Caco-2 (cell line): ENCODE results near the gene WDR91. TPM values are rescaled to one million over a fixed set of nuclear protein-coding genes. Genes with fewer than 3 reads are reported as not detected.

Source experiments
- BruUV-seq: library from RNA; stranded (reverse); fragments of 400-500 nt; replicated peaks from 2 replicates; lab custom pipeline; 2021; lab: Mats Ljungman, UMichigan
- CTCF ChIA-PET: fragments of 300-600 bp; sonication (Branson Sonifier 250); formaldehyde crosslinking; loops from one replicate; lab custom pipeline; 2022; ENCODE audit warnings: antibody characterized with exemption; lab: Charles Lee
- POLR2A ChIA-PET: fragments of 300-600 bp; sonication (Branson Sonifier 250); formaldehyde crosslinking; loops from one replicate; lab custom pipeline; 2022; ENCODE audit warnings: antibody characterized with exemption; lab: Charles Lee
- DNase-seq, 2 experiments: peaks; one replicate each; pipeline versions ENCODE4 v3.0.0 to v3.0.0-alpha.2; 2020 to 2022
- H3K27me3 ChIP-seq: replicated peaks from 2 replicates; pipeline ENCODE4 v1.6.0; 2011; ENCODE audit warnings: low read length; ENCODE audit not compliant: control insufficient read depth, insufficient read depth
- H3K36me3 ChIP-seq: 2 replicates; pipeline ENCODE4 v1.5.1; 2011; ENCODE audit warnings: low read length; ENCODE audit not compliant: control insufficient read depth, insufficient read depth
- H3K4me1 ChIP-seq: fragments of 250-450 bp; sonication (Bioruptor Pico); 2 replicates; pipeline ENCODE4 v1.5.1; 2020; ENCODE audit warnings: mild to moderate bottlenecking
- H3K4me3 ChIP-seq: 2 replicates; pipeline ENCODE4 v1.5.1; 2011; ENCODE audit warnings: low read depth, mild to moderate bottlenecking, control low read depth, low read length
- H3K9me3 ChIP-seq: fragments of 250-450 bp; sonication (Bioruptor Pico); 2 replicates; pipeline ENCODE4 v1.5.1; 2020; ENCODE audit warnings: mild to moderate bottlenecking, moderate library complexity
- H3K27ac Mint-ChIP-seq: one replicate; pipeline ENCODE4 v1.8.0; 2022; ENCODE audit warnings: mixed read lengths; ENCODE audit not compliant: unreplicated experiment
- H3K27me3 Mint-ChIP-seq: one replicate; pipeline ENCODE4 v1.8.0; 2022; ENCODE audit warnings: mixed read lengths; ENCODE audit not compliant: insufficient read depth, unreplicated experiment
- H3K36me3 Mint-ChIP-seq: one replicate; pipeline ENCODE4 v1.8.0; 2022; ENCODE audit warnings: mild to moderate bottlenecking, mixed read lengths; ENCODE audit not compliant: insufficient read depth, unreplicated experiment
- H3K4me1 Mint-ChIP-seq: one replicate; pipeline ENCODE4 v1.8.0; 2022; ENCODE audit warnings: low read depth, mixed read lengths; ENCODE audit not compliant: unreplicated experiment
- H3K4me3 Mint-ChIP-seq: one replicate; pipeline ENCODE4 v1.8.0; 2022; ENCODE audit warnings: mild to moderate bottlenecking, moderate library complexity, mixed read lengths; ENCODE audit not compliant: unreplicated experiment
- H3K9me3 Mint-ChIP-seq: one replicate; pipeline ENCODE4 v1.8.0; 2022; ENCODE audit warnings: mixed read lengths; ENCODE audit not compliant: unreplicated experiment
- intact Hi-C: fragments of 100-400 bp; cut with micrococcal nuclease; formaldehyde crosslinking; loops from one replicate; pipeline ENCODE4 v1.10.0; 2022; ENCODE audit not compliant: unreplicated experiment
- total RNA-seq: library from RNA; stranded (reverse); gene quantifications from 2 replicates; pipeline ENCODE4 v1.2.3, GENCODE V29; 2022
- TF ChIP-seq, protein P1 (sequence below), 2 experiments: fragments of 200-600 bp in 1 of 2; IDR thresholded peaks; 1 replicate in 1 of 2; 2 replicates in 1 of 2; pipeline versions ENCODE4 v1.5.1 to v1.8.0; 2011 to 2022; ENCODE audit warnings: antibody characterized with exemption in 1 of 2, control low read depth in 1 of 2, inconsistent platforms in 1 of 2, low read depth in 1 of 2, low read length in 1 of 2, mild to moderate bottlenecking in 1 of 2, moderate library complexity in 1 of 2; ENCODE audit not compliant: insufficient read depth in 1 of 2, severe bottlenecking in 1 of 2, unreplicated experiment in 1 of 2

Gene WDR91
- total RNA-seq, 1 experiment from 2014 or later: 12.6 TPM

DNA sequence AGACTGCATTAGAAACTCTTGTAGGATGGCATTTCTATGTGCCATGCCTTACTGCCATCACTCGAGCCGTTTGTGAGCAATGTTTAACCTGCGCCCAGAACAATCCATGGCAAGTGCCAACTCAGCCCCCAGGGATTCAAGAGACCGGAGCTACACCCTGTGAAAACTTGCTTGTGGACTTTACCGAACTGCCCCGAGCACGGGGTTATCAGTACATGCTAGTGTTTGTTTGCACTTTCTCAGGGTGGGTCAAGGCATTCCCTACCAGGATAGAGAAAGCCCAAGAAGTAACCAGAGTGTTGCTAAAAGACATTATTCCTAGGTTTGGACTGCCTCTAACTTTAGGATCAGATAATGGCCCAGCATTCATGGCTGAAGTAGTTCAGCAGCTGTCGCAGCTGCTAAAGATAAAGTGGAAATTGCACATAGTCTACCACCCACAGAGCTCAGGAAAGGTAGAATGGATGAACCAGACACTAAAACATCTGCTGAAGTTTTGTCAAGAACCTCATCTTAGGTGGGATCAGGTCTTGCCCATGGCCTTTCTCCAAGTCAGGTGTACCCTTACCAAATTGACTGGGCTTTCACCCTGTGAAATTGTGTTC lies 31.9 kb downstream of the WDR91 start:
- ChIA-PET CTCF (no interaction called here), POLR2A (no interaction called here)
- Mint-ChIP-seq H3K27ac (no peak overlapping the region), H3K4me1 (no peaks in the 10 kb centered on the region), H3K27me3 (no peaks in the 10 kb centered on the region), H3K36me3 (peaks cover 15% of the 10 kb centered on the region), H3K4me3 (no peak overlapping the region), H3K9me3 (peaks cover 29% of the 10 kb centered on the region)
- Histone ChIP-seq H3K27me3 (no peaks in the 10 kb centered on the region), H3K4me1 (0 out of 2 replicates have a peak, but pooled peaks cover 6% of the 10 kb centered on the region), H3K36me3 (no peaks in the 10 kb centered on the region; the same call in 1 of the 2 replicates), H3K9me3 (peaks cover 34% of the 10 kb centered on the region), H3K4me3 (no peak overlapping the region)
- TF ChIP-seq, protein P1, sequence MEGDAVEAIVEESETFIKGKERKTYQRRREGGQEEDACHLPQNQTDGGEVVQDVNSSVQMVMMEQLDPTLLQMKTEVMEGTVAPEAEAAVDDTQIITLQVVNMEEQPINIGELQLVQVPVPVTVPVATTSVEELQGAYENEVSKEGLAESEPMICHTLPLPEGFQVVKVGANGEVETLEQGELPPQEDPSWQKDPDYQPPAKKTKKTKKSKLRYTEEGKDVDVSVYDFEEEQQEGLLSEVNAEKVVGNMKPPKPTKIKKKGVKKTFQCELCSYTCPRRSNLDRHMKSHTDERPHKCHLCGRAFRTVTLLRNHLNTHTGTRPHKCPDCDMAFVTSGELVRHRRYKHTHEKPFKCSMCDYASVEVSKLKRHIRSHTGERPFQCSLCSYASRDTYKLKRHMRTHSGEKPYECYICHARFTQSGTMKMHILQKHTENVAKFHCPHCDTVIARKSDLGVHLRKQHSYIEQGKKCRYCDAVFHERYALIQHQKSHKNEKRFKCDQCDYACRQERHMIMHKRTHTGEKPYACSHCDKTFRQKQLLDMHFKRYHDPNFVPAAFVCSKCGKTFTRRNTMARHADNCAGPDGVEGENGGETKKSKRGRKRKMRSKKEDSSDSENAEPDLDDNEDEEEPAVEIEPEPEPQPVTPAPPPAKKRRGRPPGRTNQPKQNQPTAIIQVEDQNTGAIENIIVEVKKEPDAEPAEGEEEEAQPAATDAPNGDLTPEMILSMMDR (IDR thresholded peaks at IDR 0.05; ENCODE audit: insufficient read depth in 1 of 2, low read depth in 1 of 2, low read length in 1 of 2, severe bottlenecking in 1 of 2, unreplicated experiment in 1 of 2): no peak
- no TSS peak for BruUV-seq
- intact Hi-C loops: no loop called here
- no peak for DNase-seq

DNA sequence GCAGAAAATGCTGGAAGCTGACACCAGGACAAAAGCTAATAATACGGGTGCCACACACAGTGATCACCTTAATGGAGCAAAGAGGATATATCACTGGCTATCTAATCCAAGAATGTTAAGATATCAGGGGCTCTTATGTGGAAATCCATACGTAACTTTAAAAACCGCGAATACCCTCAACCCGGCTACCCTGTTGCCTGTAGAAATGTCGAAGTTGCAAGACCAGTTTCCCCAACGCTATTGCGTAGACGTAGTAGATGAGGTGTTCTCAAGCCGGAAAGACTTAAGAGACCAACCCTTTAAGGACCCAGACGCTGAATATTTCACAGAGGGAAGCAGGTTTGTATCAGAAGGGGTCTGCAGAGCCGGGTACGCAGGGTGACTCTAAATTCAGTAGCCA lies 33.0 kb downstream of the WDR91 start:
- Mint-ChIP-seq H3K27me3 (no peaks in the 10 kb centered on the region), H3K4me1 (no peaks in the 10 kb centered on the region), H3K4me3 (no peak overlapping the region), H3K9me3 (peaks cover 19% of the 10 kb centered on the region), H3K27ac (no peak overlapping the region), H3K36me3 (peaks cover 9% of the 10 kb centered on the region)
- H3K9me3 ChIP-seq: peaks cover 34% of the 10 kb centered on the region
- no peak for DNase-seq
- TF ChIP-seq, protein P1 (IDR thresholded peaks at IDR 0.05; ENCODE audit: insufficient read depth in 1 of 2, low read depth in 1 of 2, low read length in 1 of 2, severe bottlenecking in 1 of 2, unreplicated experiment in 1 of 2): no peak
- H3K36me3 ChIP-seq: no peaks in the 10 kb centered on the region; the same call in 1 of the 2 replicates
- ChIA-PET CTCF (no interaction called here), POLR2A (no interaction called here)
- H3K27me3 ChIP-seq: no peaks in the 10 kb centered on the region
- BruUV-seq: no TSS peak
- intact Hi-C loops: no loop called here
- 0 out of 2 replicates have a peak, but pooled peaks cover 6% of the 10 kb centered on the region for H3K4me1 ChIP-seq
- no peak overlapping the region for H3K4me3 ChIP-seq

DNA sequence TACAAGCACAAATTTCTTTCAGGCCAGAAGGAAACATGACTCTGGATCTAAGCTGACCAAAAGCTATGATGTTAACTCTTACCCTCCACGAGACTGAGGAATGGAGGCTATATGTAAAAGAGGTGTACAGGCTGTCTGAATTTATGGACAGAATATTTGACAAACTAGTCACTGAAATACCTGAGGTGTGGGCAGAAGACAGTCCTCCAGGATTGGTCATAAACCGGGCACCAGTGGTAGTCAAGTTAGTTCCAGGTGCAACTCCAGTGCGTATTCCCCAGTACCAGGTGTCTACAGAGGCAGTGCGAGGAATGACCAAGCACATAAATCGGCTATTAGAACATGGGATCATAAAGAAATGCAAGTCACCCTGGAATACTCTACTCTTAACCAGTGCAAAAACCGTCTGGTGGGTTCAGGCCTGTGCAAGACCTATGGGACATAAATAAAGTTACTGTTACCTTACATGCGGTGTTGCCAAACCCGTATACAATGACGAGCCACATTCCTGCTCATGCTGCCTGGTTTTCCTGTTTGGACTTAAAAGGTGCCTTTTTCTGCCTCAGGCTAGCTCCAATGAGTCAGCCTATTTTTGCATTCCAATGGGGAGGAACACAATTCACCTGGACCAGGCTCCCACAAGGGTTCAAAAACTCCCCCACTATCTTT lies 34.2 kb downstream of the WDR91 start:
- POLR2A ChIA-PET: no interaction called here
- H3K4me3 ChIP-seq: no peak overlapping the region
- BruUV-seq: no TSS peak
- DNase-seq: peak in 1 of 2 experiments; percentile 66
- no peak overlapping the region for H3K4me3 Mint-ChIP-seq
- intact Hi-C loops: no loop called here
- H3K27ac Mint-ChIP-seq: no peak overlapping the region
- 0 out of 2 replicates have a peak, but pooled peaks cover 6% of the 10 kb centered on the region for H3K4me1 ChIP-seq
- peaks cover 18% of the 10 kb centered on the region for H3K9me3 Mint-ChIP-seq
- H3K4me1 Mint-ChIP-seq: peaks cover 7% of the 10 kb centered on the region
- peaks cover 29% of the 10 kb centered on the region for H3K9me3 ChIP-seq
- H3K27me3 ChIP-seq: no peaks in the 10 kb centered on the region
- H3K36me3 ChIP-seq: no peaks in the 10 kb centered on the region
- H3K36me3 Mint-ChIP-seq: no peaks in the 10 kb centered on the region
- H3K27me3 Mint-ChIP-seq: no peaks in the 10 kb centered on the region
- TF ChIP-seq, protein P1 (IDR thresholded peaks at IDR 0.05; ENCODE audit: insufficient read depth in 1 of 2, low read depth in 1 of 2, low read length in 1 of 2, severe bottlenecking in 1 of 2, unreplicated experiment in 1 of 2): no peak
- CTCF ChIA-PET: no interaction called here
